Stomach smooth muscle (tissue), 2 donors: ENCODE measurements around the gene OR4C3.
"Not testable (repeated sequence)": the region's sequence is repeated elsewhere in the genome, so short reads cannot be mapped to it uniquely, and the experiment has no call there.

Experiments used
- H3K27ac ChIP-seq: one replicate; pipeline ENCODE4 v1.7.0; 2013; ENCODE audit warnings: mild to moderate bottlenecking, low read length, inconsistent platforms
- H3K27me3 ChIP-seq, 2 donors: one replicate each; pipeline ENCODE4 v1.7.0; 2013; ENCODE audit warnings: low read length in 2 of 2; ENCODE audit not compliant: insufficient read depth in 2 of 2, control insufficient read depth in 1 of 2
- H3K36me3 ChIP-seq, 2 donors: one replicate each; pipeline ENCODE4 v1.7.0; 2013; ENCODE audit warnings: low read length in 2 of 2; ENCODE audit not compliant: control insufficient read depth in 2 of 2, insufficient read depth in 2 of 2
- H3K4me1 ChIP-seq: one replicate; pipeline ENCODE4 v1.7.0; 2013; ENCODE audit warnings: low read length; ENCODE audit not compliant: control insufficient read depth, insufficient read depth
- H3K4me3 ChIP-seq, 2 donors: one replicate each; pipeline ENCODE4 v1.7.0; 2013; ENCODE audit warnings: low read length in 2 of 2
- H3K9ac ChIP-seq, 2 donors: one replicate each; pipeline ENCODE4 v1.7.0; 2013; ENCODE audit warnings: low read length in 2 of 2, mild to moderate bottlenecking in 1 of 2
- H3K9me3 ChIP-seq, 2 donors: one replicate each; pipeline ENCODE4 v1.7.0; 2013; ENCODE audit warnings: low read length in 2 of 2; ENCODE audit not compliant: control insufficient read depth in 2 of 2
- donor health status: healthy.
- donor health status: Pancreatic carcinoma.

OR4C3 gene

GRCh38 chr11:48324620-48325019, at the start of gene OR4C3:
Gene OR4C3, plus strand, starts transcription at chr11:48324920. Its CDS starts 102 bp downstream, at chr11:48325022.
- not testable (repeated sequence) for H3K27ac ChIP-seq, H3K9me3 ChIP-seq, H3K36me3 ChIP-seq

DNA sequence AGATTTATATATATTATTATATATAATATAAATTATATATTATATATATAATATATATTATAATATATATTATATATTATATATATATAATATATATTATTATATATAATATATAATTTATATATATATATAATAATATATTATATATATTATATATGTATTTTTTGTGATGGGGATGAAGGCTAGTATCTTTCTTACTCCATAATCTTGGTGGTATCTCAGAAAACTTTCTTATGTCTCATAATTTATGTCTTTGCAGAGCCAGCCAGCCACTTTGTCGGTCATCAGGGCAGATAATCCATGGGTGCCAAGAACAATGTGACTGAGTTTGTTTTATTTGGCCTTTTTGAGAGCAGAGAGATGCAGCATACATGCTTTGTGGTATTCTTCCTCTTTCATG, 18.8 kb upstream of the OR4C3 start, which contains the start of gene OR4S1:
Gene OR4S1 (plus strand): TSS at position 301 of the 400 bp plus-strand sequence. CDS start 0 bp downstream, at position 301.
- no peaks in the 10 kb centered on the region for H3K4me1 ChIP-seq
- H3K27ac ChIP-seq, result no peak within 1 kb of the TSS
- H3K9ac ChIP-seq, result no peak within 1 kb of the TSS
- no peak within 1 kb of the TSS for H3K4me3 ChIP-seq
- no peaks in the 10 kb centered on the region for H3K36me3 ChIP-seq
- no peaks in the 10 kb centered on the region for H3K27me3 ChIP-seq
- H3K9me3 ChIP-seq, result no peaks in the 10 kb centered on the region

More at GRCh38 chr11:48324620-48325019, at the start of gene OR4C3:
- not testable (repeated sequence) for H3K27me3 ChIP-seq, H3K4me1 ChIP-seq, H3K9ac ChIP-seq, H3K4me3 ChIP-seq

DNA sequence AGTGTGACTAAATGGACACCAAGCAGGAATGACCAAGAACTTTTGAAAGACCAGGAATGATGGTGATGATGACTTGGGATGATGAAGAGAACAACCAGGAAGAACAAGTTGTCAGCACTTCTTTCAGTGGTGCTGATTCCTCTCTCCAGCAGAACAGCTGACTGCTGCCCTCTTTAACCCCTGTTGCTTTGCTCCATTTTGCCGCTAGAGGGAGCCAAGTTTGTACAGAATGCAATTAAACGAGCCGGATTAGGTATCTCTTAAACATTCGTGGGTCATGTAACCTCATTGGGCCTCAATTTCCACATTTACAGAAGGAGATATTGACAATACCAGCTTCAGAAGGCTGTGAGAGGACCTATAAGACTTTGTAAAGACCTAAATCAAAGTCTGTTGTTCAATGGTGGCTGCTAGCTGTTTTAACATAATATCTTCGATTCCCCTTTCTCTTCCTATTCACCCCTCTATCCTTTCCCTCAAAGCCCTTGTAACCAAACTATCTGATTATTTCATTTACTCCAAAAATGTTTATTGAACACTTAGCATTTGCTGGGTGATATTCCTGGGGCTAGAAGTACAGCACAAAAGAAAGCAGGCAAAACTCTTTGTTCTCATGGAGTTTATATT, 16.8 kb upstream of the OR4C3 start:
- H3K9ac ChIP-seq, result no peak overlapping the region
- H3K27me3 ChIP-seq, result no peaks in the 10 kb centered on the region
- no peaks in the 10 kb centered on the region for H3K36me3 ChIP-seq
- H3K27ac ChIP-seq, result no peak overlapping the region
- H3K9me3 ChIP-seq, result peaks cover 0 to 4% of the 10 kb centered on the region in 2 donors
- H3K4me1 ChIP-seq, result no peaks in the 10 kb centered on the region
- H3K4me3 ChIP-seq, result no peak overlapping the region

GRCh38 chr11:48313590-48313989, 11.1 kb upstream of the OR4C3 start:
- H3K9me3 ChIP-seq, H3K27ac ChIP-seq, H3K4me1 ChIP-seq, H3K9ac ChIP-seq, H3K36me3 ChIP-seq, H3K4me3 ChIP-seq, H3K27me3 ChIP-seq: not testable (repeated sequence)

DNA sequence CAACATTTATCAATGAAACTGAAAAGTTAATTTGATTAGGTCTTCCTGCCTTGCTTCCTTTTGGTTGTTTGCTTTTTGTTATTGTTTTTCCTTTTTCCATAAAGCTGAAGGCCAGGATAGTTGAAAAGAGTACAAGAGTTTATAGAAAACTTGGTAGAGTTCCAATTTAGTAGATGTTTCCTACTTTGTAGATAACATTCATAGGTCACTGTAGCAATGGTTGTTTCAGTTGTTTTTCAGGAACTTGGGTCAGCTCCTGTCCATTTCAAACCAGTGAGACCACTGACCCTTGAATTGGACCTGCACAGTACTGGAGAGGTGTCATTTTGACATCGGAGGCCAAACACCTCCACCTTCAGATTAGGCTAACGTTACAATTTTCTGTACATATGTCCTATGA, 4.9 kb upstream of the OR4C3 start:
- not testable (repeated sequence) for H3K9ac ChIP-seq, H3K27me3 ChIP-seq, H3K9me3 ChIP-seq, H3K27ac ChIP-seq, H3K4me1 ChIP-seq, H3K4me3 ChIP-seq, H3K36me3 ChIP-seq

- H3K27me3 ChIP-seq, result no peaks in the 10 kb centered on the region
Observed at GRCh38 chr11:48341466-48341865, 16.7 kb downstream of the OR4C3 start.

GRCh38 chr11:48342505-48342904, 17.8 kb downstream of the OR4C3 start:
- H3K36me3 ChIP-seq, H3K27me3 ChIP-seq, H3K9me3 ChIP-seq, H3K27ac ChIP-seq, H3K4me1 ChIP-seq, H3K9ac ChIP-seq, H3K4me3 ChIP-seq: not testable (repeated sequence)

More at GRCh38 chr11:48341466-48341865, 16.7 kb downstream of the OR4C3 start:
- Histone ChIP-seq H3K4me3 (no peak overlapping the region), H3K36me3 (no peaks in the 10 kb centered on the region), H3K9ac (no peak overlapping the region), H3K27ac (no peak overlapping the region), H3K4me1 (no peaks in the 10 kb centered on the region), H3K9me3 (no peaks in the 10 kb centered on the region)

- H3K27ac ChIP-seq, H3K4me1 ChIP-seq, H3K36me3 ChIP-seq, H3K9ac ChIP-seq, H3K27me3 ChIP-seq, H3K9me3 ChIP-seq, H3K4me3 ChIP-seq: not testable (repeated sequence)
Observed at GRCh38 chr11:48346286-48346685, 21.6 kb downstream of the OR4C3 start.

GRCh38 chr11:48354013-48354412, 29.3 kb downstream of the OR4C3 start:
- Histone ChIP-seq H3K27me3 (no peaks in the 10 kb centered on the region), H3K9ac (no peak overlapping the region), H3K27ac (no peak overlapping the region), H3K36me3 (no peaks in the 10 kb centered on the region), H3K4me1 (no peaks in the 10 kb centered on the region), H3K4me3 (no peak overlapping the region), H3K9me3 (no peaks in the 10 kb centered on the region)

DNA sequence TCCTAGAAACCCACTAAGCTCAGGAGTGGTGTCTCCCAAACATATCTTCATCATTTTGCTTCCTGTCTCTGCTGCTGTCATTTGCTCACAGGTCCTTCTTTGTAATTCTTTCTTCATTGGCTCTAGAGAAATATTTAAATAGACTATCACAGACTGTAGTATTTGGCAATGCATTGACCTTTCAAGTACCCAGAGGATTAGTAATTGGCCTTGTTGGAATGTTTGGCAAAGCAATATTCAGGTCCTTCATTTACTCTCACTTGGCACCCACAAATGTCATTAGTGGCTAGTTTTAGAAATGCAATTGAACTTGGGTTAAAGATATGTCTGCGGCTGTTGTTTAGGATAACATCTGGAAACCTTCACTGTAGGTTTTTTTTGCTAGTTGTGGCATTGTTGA, 30.0 kb downstream of the OR4C3 start:
- H3K9ac ChIP-seq, result no peak overlapping the region
- no peak overlapping the region for H3K27ac ChIP-seq
- no peaks in the 10 kb centered on the region for H3K9me3 ChIP-seq
- H3K27me3 ChIP-seq, result no peaks in the 10 kb centered on the region
- H3K36me3 ChIP-seq, result no peaks in the 10 kb centered on the region
- H3K4me3 ChIP-seq, result no peak overlapping the region
- H3K4me1 ChIP-seq, result no peaks in the 10 kb centered on the region

GRCh38 chr11:48361289-48361688, 36.6 kb downstream of the OR4C3 start:
- not testable (repeated sequence) for H3K4me3 ChIP-seq, H3K36me3 ChIP-seq, H3K4me1 ChIP-seq, H3K27ac ChIP-seq, H3K9ac ChIP-seq, H3K27me3 ChIP-seq, H3K9me3 ChIP-seq
